ENCODE results near the gene MKRN2OS.

- TF ChIP-seq, protein P1, sequence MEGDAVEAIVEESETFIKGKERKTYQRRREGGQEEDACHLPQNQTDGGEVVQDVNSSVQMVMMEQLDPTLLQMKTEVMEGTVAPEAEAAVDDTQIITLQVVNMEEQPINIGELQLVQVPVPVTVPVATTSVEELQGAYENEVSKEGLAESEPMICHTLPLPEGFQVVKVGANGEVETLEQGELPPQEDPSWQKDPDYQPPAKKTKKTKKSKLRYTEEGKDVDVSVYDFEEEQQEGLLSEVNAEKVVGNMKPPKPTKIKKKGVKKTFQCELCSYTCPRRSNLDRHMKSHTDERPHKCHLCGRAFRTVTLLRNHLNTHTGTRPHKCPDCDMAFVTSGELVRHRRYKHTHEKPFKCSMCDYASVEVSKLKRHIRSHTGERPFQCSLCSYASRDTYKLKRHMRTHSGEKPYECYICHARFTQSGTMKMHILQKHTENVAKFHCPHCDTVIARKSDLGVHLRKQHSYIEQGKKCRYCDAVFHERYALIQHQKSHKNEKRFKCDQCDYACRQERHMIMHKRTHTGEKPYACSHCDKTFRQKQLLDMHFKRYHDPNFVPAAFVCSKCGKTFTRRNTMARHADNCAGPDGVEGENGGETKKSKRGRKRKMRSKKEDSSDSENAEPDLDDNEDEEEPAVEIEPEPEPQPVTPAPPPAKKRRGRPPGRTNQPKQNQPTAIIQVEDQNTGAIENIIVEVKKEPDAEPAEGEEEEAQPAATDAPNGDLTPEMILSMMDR (IDR thresholded peaks at IDR 0.05) = no peak
- TF ChIP-seq POLR2A (IDR thresholded peaks at IDR 0.05) = no peak
These were observed 49.4 kb downstream of the MKRN2OS start for GRCh38 chr3:12495749-12496452.
